HG03108 (cell line): Measurements from ENCODE around the gene MOGAT3.

ENCODE experiments used
- ATAC-seq: cut with Tn5 transposase; IDR thresholded peaks from one replicate; pipeline ENCODE4 v1.9.1; 2021; ENCODE audit warnings: moderate library complexity; ENCODE audit not compliant: unreplicated experiment

Gene MOGAT3

DNA sequence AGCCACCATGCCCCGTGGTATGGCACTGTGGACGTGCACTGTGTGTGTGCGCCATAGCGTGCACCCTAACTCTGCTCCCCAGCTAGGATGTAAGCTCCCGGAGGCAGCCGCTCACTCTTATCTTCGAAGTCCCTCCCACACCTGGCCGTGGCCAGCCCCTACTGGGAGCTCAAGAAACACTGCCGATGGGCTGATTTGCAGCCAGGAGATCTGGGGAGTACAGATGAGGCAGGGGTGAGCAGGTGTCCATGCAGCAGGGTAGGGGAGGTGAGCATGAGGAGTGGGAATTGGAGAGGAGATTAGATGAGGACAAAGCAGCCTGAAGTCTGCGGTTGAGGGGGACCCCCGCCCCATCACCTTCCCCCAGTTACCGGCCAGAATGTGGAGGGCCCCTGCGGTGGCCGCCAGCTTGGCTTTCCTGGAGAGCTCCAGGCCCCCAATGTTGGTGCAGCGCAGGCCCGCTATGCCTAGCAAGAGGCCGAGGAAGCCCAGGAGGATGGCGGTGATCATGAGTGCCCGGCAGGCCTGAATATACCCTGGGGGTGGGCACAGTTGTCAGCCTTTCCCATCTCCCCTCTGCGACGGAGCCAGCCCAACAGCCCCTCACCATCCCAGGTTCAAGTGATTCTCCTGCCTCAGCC is 33.2 kb upstream of the MOGAT3 start:
- ATAC-seq: no peak

DNA sequence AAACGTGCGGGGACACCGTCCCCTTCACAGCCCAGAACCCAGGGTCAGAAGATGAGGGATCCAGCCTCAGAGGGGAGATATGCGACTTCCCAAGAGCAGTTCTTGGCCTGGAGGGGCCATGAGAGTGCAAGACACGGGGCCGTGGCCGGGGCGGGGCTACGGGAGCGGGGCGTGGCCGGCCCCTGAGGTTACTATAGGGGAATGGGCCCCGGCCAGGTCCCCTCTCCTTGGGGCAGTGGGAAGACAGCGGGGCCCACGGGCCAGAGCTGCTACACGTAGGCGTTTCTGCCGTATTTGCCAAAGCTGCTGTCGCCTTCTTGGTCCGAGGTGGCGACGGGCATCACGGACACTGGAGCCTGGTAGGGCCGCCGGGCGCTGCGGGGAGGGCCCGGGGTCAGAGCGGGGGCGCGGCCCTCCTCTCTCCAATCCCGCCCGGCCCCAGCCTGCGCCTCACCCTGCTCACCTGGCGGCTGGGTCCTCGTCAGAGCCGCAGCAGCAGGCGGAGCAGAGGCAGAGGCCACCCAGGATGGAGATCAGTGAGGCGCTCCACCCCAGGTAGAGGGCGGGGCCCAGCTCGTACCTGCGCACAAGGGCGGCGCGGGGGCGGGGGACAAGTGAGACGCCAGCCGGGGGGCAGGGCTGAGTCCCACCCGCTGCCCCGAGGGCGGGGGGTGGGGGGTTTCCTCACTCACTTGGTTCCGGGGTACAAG is 31.5 kb upstream of the MOGAT3 start:
- ATAC-seq: no peak

DNA sequence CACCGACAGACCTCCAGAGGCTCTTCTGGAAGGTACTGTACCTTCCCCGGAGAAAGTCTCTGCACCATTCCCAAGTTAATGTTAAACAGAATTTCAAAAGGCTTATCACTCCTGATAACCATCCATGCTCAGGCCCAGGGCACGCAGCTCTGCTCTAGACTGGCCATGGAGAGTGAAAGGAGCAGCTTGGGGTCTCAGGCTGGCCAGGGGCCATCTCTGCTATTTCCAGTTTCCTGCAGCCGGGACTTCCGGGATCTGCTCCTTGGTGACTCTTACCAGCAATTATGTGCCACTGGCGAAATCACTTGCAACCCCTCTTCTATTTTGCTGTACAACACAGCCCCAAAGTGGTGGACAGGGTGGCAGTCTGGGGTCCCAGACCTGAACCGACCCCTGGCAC is 30.8 kb upstream of the MOGAT3 start:
- no peak for ATAC-seq

DNA sequence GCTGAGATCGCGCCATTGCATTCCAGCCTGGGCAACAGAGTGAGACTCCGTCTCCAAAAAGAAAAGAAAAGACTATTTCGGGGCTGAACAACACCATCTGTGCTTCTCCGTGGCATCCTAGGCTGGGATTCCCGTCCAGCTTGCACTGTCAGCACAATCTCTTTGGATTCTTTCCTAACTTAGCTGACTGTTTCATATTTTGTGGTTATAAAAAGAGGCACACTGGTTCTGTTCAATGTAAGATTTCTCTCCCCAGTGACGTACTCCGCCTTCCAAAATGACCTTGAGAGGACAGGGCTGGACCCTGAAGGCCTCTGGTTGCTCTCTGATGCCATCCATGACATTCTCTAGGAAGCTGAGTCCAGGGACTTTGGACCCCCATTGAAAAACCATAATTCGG is 25.9 kb upstream of the MOGAT3 start:
- ATAC-seq: no peak

DNA sequence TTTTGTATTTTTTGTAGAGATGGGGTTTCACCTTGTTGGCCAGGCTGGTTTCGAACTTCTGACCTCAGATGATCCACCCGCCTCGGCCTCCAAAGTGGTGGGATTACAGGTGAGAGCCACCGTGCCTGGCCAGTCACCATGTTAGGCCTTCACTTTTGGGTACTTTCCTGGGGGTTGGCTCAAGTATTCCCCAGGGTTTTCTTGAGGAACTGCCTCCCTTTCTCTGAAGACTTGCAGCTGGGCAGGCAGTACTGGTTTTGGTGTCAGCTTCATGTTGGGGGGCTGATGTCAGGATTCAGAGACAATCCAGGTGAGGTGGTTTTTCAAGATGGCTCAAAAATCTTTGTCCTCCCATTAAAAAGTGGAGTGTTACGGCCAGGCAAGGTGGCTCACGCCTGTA is 24.8 kb upstream of the MOGAT3 start:
- ATAC-seq: no peak

DNA sequence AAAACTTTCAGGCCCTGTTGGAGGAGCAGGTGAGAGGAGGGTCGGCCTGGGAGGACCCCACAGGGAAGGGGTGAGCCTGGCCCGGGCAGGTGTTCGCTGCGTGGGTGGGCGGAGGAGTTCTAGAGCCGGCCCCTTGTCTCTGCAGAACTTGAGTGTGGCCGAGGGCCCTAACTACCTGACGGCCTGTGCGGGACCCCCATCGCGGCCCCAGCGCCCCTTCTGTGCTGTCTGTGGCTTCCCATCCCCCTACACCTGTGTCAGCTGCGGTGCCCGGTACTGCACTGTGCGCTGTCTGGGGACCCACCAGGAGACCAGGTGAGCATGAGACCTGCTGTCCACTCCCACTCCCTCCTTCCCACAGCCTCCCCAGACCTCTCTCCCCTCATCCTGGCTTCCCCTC is 22.7 kb upstream of the MOGAT3 start:
- ATAC-seq: no peak

DNA sequence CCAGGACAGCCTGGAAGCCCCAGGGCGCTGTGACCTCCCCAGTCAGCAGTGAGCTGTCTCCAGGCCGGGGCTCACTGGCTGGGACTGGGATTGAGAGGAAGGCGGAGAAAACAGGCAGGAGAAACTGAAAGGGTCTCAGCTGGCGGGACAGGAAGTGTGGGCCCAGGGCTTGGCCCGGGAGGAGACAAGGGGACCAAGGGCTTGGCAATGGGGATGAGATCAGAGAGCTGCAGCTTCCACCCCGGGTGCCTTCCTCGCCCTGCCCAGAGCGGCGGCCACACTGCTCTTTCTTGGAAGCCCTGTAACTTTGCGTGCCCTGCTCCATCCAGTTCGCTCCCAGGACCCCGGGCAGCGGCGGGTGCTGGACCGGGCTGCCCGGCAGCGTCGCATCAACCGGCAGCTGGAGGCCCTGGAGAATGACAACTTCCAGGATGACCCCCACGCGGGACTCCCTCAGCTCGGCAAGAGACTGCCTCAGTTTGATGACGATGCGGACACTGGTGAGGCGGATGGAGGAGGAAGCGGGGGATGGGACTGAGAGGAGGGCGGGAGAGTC is 21.5 kb upstream of the MOGAT3 start:
- no peak for ATAC-seq

DNA sequence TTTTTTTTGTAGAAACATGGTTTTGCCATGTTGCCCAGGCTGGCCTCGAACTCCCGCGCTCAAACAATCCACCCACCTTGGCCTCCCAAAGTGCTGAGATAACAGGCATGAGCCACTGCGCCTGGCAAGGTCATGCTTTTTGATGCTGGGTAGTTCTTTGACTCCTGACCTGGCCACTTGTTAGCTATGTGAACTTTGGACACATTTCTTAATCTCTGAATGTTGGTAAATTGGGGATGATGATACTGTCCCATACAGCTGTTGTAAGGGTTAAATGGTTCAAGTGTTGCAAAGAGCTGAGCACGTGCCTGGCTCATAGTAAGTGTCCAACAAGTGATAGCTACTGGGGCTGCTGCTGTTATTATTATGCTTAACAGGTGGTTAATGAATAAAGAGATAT is 19.5 kb upstream of the MOGAT3 start:
- no peak for ATAC-seq

DNA sequence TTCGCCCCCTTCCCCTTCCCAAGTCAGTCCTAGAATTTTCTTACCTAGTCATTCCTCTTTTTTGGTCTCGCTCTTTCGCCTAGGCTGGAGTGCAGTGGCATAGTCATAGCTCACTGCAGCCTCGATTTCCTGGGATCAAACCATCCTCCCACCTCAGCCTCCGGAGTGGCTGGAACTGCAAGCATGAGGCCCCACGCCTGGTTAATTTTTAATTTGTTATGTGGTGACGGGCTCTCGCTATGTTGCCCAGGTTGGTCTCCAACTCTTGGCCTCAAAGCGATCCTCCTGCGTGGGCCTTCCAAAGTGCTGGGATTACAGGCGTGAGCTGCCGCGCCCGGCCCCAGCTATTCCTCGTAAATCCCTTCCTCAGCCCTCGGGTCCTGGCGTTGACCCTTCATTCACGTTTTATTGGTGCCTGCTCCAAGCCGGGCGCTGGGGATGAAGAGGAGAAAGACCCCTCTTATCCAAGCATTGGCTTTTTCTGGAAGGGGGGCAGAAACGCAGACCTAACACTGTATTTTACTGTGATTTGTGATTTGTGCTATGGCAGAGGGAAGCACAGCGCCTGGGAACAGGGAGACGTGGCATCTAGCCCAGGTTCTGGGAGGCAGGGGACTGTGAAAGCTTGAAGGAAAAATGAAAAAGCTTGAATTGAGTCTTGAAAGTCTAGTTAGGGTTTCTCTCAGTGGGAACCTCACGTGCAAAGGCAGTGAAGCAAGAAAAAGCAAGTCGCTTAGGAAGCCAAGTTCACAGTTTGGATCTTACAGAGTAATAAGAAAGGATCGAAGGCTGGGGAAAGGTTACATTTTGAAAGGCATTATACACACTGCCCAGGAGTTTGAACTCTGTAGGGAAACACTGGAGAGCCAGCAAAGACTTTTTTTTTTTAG is 17.6 kb upstream of the MOGAT3 start:
- no peak for ATAC-seq

DNA sequence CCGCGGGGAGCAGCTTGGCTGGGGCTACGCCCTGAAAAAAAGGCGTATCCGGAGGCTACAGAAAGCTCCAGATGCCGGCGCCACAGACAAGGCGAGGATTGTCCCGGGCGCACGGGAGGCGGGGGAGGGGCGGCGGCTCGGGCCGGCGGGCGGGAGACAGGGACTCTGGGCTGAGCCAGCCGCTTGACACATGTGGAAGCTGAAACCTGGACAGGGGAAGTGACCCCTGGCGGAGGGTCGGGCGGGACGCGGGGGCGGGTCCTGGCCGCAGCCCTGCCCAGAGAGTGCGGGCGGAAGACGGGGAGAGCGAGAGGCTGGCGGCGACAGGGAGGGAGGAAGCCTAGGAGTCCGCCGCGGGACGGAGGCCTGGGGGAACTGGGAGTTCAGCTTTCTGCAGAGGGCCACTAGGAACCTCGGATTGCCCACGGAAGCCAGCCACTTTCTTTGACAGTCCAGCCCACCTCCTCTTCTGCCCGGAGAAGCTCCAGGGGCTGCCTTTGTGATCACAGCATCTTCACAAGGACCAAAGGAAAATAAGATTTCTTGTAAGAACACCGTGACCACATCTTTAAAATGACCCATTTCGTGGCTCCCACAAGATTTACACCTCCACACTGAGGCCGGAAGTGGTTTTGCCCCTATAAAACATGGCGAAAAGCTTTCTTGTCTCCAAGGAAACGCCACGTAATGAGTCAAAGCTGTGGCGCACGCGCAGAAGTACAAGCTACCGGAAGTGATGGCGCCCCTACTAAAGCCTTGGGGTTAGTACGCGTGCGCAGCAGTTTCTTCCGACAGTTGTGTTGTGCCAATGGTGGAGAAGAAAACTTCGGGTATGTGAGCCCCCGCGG is 16.8 kb upstream of the MOGAT3 start, which contains the start of the genes PLOD3 and ZNHIT1:
PLOD3 (minus strand) TSS at position 194 of the 848 bp plus-strand sequence. CDS start 307 bp downstream, outside the sequence.
ZNHIT1 (plus strand) TSS at position 778 of the 848 bp plus-strand sequence; CDS start at position 809, 31 bp downstream.
- ATAC-seq: peak; percentile 61

DNA sequence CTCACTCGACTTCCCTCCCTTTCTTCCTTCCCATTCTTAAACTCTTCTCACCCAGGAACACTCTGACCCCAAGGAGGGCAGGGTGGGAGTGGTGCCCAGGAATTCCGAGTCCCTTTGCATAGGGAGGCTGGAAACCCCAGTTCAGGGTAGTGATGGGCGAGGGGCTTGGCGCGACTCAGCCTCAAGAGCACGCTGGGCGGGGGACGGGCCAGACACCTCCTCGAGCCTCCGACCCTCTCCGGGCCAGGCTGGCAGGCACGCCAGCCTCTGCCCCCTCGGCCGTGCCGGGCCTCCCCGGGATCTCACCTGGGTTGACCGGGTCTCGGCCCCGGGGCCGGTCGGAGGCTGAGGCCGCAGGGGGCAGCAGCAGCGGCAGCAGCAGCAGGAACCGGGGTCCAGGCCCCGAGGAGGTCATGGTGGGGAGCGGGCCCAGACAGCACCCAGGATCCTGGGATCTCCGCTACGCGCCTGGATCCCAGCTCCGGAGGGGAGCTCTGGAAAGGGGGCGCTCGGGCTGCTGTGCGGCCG is 16.1 kb upstream of the MOGAT3 start:
- ATAC-seq: peak; percentile 19

DNA sequence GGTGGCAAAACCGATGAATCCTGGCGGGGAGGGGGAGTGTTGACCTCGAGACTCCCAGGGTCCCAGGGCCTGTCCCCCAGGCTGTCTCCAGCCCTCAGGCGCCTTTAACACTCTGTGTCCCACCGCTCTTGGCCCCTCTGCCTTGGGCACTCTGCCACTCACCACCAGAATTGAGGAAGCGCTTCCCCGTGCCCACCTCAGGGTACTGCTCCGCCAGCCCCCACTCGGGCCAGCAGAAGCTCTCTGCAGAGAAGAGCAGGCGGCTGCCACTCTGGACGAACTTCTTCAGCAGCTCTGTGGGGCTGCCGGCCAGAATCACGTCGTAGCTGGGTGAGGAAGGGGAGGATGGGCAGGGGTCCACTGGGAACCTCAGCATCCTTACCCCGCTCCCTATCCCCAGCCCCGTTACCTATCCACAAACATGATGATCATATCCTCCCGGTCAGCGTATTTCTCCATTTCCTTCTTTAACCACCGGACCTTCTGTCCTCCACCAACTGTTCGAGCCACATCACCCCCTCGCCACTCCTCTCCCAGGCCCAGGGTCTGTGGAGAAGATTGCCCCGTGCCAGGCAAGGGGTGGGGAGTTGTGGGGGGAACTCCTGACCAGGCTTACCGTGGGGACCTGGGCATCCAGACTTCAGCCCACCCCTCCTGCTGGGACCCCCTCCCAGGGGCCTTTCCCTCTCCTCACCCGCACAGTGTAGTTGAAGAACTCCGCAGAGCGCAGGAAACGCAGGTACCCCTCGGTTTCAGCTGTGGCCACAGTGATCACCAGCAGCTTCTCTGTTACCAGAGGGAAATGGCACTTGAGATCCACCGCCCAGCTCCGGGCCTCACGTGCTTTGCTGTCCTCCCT is 15.4 kb upstream of the MOGAT3 start:
- ATAC-seq: no peak

DNA sequence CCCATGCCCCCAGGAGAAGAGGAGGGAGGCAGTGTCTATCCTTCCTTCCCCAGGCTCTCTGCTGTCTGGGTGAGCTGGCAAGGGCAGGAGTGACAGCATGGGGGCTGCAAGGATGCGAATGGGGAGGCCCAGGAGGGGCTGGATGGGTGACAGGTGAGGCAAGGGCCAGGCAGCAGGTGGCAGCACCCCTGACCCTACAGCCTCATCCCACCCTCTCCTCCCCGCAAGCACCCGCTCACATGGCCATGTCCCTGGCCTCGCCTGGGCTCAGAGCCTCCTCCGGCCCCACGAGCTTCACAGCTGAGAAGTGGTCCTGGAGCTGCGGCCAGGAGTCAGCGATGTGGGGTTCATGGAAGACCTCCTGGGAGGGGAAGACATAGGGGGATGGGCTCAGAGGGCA is 11.2 kb upstream of the MOGAT3 start:
- no peak for ATAC-seq

DNA sequence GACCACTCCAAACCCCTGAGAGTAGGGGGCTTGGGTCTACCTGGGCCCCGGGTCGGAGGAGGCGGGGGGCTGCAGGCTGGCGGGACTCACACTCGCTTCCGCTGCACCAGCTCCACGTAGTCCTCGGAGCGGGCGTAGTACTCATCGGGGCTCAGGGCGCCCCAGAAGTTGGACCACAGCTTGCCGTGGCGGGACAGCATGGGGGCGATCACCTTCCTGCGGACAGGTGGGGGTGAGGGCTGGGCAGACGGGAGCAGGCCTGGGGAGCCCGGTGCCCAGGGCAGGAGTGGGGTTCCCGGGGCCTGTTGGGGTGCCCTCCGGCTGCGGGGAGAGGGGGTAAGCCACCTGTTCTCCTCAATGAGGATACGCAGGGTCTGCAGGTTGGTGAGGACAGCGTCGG is 10.7 kb upstream of the MOGAT3 start:
- ATAC-seq: no peak

DNA sequence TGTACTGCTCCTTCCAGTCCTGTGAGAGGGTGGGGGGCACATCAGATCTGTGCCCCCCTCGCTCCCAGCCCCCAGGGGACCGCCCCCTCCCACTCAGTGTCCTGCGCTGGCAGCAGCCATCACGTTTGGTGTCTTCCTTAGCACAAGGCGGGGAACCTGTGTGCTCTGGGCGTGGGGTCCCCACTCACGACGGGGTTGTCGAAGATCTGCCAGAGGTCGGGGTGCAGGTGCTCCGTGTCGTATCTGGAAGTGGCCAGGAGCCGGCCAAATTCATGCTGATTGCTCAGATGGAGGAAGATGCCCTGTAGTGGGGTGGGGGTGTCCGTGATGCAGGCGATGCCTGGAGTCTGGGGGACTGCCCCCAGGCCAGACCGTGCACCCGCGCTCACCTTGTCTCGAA is 9.3 kb upstream of the MOGAT3 start:
- ATAC-seq: no peak

DNA sequence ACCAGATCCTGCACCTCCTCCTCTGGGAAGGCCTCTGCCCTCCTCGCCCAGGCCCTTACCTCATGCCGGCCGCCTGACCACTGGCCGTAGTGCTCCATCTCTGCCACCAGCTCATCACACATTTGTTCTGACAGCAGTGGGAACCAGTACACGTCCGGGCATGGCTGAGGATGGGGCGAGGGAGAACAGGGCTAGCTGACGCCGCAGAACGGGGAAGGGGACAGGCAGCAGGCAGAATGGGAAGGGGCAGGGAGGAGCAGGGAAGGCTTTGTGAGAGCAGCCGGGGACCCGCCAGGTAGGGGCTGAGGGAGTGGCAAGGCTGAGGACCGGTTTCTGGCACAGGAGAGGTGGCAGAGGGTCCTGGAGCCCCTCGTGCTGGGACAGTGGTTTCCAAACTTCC is 8.0 kb upstream of the MOGAT3 start:
- no peak for ATAC-seq

DNA sequence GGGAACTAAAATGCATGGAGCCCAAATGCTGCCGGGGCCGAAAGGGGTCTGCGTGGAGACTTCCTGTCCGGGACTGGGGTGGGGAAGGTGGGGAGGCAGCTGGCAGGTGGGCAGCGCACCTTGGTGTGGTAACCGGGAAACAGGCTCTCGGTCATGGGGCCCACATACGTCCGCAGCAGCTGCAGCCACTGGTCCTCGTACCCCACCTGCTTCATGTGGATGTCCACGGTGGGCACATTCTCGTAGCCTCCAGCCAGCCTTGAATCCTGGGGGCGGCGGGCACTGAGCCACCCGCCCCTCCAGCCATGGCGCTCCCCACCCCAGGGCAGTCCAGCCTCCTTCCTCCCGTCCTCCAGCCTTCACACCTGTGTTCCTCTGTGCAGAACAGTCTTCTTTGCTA is 6.6 kb upstream of the MOGAT3 start:
- no peak for ATAC-seq

DNA sequence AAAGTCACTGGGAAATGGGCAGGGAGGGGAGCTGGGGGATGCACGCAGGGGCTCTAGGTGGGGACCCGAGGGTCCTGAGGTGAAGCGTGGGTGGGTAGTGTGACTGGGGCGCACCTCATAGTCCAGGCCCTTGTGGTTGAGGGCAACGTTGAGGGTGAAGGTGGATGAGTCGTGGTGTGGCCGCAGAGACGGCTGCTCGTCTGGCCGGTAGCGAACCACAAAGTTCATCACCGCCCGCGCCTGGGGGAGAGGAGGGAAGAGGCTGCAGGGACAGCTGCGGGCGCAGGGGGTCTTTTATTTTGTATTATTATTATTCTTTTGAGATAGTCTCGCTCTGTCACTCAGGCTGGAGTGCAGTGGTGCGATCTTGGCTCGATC is 5.8 kb upstream of the MOGAT3 start:
- no peak for ATAC-seq
